Gastrocnemius medialis (tissue), 4 donors: Measurements from ENCODE around the gene CCL17.

ENCODE experiments used
- POLR2A ChIP-seq, 2 donors: fragments of 450-650 bp; IDR thresholded peaks; one replicate each; pipeline ENCODE4 v1.6.1; 2017; ENCODE audit warnings: antibody characterized with exemption in 2 of 2, mild to moderate bottlenecking in 2 of 2, moderate library complexity in 2 of 2
- TF ChIP-seq, protein P1 (sequence below), 5 experiments: fragments of 450-650 bp in 3 of 5; fragments of 200-600 bp in 2 of 5; sonication (generic) in 2 of 5; IDR thresholded peaks in 4 of 5; conservative IDR thresholded peaks in 1 of 5; 1 replicate in 4 of 5; 2 replicates in 1 of 5; pipeline ENCODE4 v1.5.1; 2016 to 2019; ENCODE audit warnings: antibody characterized with exemption in 5 of 5, mild to moderate bottlenecking in 3 of 5, moderate library complexity in 3 of 5

DNA sequence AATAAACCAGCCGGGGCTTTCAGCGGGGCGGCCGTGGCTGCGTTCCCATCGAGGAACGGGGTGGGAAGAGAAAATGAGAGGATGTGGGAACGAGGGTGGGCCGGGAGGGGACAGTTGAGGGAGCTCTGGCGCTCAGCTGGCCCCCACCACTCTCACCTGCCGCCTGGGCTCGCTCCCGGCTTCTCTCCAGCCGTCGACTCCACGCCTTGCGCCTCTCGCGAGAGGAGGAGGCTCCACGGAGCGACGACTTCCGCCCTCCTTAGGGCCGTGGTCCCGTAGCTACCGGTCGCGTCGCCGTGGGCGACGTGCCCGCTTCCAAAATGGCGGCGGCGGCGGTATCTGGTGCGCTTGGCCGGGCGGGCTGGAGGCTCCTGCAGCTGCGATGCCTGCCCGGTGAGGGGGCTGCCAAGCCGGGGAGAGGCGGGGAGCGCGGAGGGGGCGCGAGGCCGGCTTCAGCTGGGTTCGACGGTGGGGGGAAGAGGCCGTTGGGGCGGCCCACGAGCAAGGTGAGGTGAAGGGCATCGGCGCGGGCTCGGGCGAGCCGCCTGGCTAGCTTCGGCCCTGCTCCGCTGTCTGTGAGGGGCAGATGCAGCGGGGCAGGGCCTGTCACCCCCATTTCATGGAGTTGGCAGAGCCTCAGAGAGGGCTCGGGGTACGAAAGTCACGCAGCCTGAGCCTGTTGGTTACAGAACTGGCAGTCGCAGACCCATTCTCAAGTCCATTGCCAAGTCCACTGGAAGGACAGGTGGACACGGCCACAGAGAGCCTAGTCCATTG is 42.8 kb downstream of the CCL17 start, which contains the start of the genes CIAPIN1 and COQ9:
- TF ChIP-seq, protein P1, sequence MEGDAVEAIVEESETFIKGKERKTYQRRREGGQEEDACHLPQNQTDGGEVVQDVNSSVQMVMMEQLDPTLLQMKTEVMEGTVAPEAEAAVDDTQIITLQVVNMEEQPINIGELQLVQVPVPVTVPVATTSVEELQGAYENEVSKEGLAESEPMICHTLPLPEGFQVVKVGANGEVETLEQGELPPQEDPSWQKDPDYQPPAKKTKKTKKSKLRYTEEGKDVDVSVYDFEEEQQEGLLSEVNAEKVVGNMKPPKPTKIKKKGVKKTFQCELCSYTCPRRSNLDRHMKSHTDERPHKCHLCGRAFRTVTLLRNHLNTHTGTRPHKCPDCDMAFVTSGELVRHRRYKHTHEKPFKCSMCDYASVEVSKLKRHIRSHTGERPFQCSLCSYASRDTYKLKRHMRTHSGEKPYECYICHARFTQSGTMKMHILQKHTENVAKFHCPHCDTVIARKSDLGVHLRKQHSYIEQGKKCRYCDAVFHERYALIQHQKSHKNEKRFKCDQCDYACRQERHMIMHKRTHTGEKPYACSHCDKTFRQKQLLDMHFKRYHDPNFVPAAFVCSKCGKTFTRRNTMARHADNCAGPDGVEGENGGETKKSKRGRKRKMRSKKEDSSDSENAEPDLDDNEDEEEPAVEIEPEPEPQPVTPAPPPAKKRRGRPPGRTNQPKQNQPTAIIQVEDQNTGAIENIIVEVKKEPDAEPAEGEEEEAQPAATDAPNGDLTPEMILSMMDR (IDR thresholded peaks at IDR 0.05 in 4 of 5, conservative IDR thresholded peaks at IDR 0.05 in 1 of 5), result no peak
- peak; percentile 95 to 97 for TF ChIP-seq POLR2A (IDR thresholded peaks at IDR 0.05)
